ENCODE results near the gene TUBGCP2.

The TUBGCP2 gene

DNA sequence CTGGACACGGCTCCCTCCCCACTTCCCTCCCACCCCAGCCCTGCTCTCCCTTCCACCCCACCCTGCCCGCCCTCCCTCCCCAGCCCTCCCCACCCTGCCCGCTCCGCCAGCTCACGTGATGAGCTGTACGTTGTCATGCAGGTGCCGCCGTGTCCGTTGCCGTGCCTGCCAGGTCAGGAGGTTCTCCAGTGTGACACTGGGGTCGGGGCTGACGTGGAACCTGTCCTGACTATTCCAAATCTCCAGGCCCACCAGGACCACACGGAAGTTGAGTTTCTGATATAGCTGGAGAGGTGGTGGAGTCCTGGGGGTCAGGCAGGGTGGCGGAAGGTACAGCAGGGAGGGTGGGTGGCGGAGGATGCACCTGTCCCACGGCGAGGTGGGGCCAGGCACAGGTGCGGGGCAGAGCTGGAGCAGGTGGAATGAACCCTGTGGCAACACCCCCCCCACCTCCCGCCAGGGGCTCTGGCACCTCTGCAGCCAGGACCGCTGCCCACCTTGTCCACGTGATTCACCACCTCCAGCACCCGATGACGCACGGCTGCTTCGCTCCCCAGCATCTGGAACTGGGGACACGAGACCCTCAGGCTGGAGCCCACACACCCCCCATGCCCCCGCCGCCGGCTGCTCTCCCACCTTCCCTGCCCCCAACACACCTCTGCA lies 36.2 kb downstream of the TUBGCP2 start:
- Histone ChIP-seq H3K9ac (ENCODE audit: low read length) (no peak overlapping the region), H3K27me3 (ENCODE audit: low read length) (no peaks in the 10 kb centered on the region), H3K27ac (ENCODE audit: low read depth, low read length) (no peak overlapping the region), H3K79me2 (ENCODE audit: insufficient read depth, low read length) (no peaks in the 10 kb centered on the region), H3K9me2 (replicated peaks; ENCODE audit: insufficient read depth, low read length) (no peaks in the 10 kb centered on the region), H3K36me3 (ENCODE audit: low read length) (no peaks in the 10 kb centered on the region), H2AFZ (ENCODE audit: low read depth, low read length, severe bottlenecking) (no peak overlapping the region), H3K4me3 (ENCODE audit: insufficient read depth, low read length, poor library complexity, severe bottlenecking) (no peak overlapping the region), H4K20me1 (ENCODE audit: low read depth, low read length) (no peaks in the 10 kb centered on the region), H3F3A (ENCODE audit: insufficient read depth) (no peaks in the 10 kb centered on the region), H3K4me2 (ENCODE audit: low read depth, low read length, poor library complexity, severe bottlenecking) (no peak overlapping the region), H3K9me3 (ENCODE audit: insufficient read depth, low read length) (no peaks in the 10 kb centered on the region)
- TF ChIP-seq, protein P1, sequence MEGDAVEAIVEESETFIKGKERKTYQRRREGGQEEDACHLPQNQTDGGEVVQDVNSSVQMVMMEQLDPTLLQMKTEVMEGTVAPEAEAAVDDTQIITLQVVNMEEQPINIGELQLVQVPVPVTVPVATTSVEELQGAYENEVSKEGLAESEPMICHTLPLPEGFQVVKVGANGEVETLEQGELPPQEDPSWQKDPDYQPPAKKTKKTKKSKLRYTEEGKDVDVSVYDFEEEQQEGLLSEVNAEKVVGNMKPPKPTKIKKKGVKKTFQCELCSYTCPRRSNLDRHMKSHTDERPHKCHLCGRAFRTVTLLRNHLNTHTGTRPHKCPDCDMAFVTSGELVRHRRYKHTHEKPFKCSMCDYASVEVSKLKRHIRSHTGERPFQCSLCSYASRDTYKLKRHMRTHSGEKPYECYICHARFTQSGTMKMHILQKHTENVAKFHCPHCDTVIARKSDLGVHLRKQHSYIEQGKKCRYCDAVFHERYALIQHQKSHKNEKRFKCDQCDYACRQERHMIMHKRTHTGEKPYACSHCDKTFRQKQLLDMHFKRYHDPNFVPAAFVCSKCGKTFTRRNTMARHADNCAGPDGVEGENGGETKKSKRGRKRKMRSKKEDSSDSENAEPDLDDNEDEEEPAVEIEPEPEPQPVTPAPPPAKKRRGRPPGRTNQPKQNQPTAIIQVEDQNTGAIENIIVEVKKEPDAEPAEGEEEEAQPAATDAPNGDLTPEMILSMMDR (IDR thresholded peaks at IDR 0.05; ENCODE audit: insufficient read depth, low read length, poor library complexity, severe bottlenecking) = no peak
- TF ChIP-seq EZH2phosphoT487 (conservative IDR thresholded peaks at IDR 0.05; ENCODE audit: low read length) = no peak

DNA sequence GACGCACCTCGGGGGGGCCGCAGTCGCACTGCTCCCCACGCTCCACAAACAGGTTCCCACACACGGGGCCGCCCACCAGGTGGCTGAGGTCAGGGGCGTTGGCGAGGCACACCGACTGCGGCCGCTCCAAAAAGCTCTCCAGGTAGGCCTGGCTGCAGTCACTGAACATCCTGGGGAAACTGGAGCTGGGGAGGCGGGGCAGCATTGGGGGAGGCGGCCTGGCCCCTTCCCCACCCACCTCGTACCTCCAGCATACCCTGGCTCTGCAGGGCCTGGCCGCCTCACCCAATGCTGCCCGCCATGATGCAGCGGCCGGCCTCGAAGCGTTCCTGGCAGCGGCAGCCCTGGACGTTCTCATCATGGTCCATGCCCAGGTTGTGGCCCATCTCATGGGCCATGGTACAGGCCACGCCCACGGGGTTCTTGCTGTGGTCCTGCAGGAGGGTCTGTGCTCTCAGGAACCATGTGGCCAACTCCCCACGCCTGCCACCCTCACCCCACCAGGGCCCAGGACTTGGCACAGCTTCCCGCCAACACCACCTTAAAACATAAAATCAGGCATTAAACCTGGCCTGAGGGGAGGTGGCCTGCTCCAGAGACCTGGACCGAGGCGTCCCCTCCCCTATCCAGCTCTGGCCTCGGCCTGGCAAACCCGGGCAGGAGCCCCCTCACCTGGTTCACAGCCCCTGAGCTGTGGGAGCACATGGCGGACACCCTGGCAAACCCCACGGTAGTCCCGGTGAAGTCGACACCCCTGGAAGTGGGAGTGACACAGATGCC lies 37.0 kb downstream of the TUBGCP2 start:
- Histone ChIP-seq H2AFZ (ENCODE audit: low read depth, low read length, severe bottlenecking) (no peak overlapping the region), H3K9me3 (ENCODE audit: insufficient read depth, low read length) (no peaks in the 10 kb centered on the region), H3K4me2 (ENCODE audit: low read depth, low read length, poor library complexity, severe bottlenecking) (no peak overlapping the region), H3F3A (ENCODE audit: insufficient read depth) (no peaks in the 10 kb centered on the region), H3K27ac (ENCODE audit: low read depth, low read length) (no peak overlapping the region), H3K9ac (ENCODE audit: low read length) (no peak overlapping the region), H3K79me2 (ENCODE audit: insufficient read depth, low read length) (no peaks in the 10 kb centered on the region), H3K27me3 (ENCODE audit: low read length) (no peaks in the 10 kb centered on the region), H3K4me3 (ENCODE audit: insufficient read depth, low read length, poor library complexity, severe bottlenecking) (no peak overlapping the region), H3K9me2 (replicated peaks; ENCODE audit: insufficient read depth, low read length) (no peaks in the 10 kb centered on the region), H4K20me1 (ENCODE audit: low read depth, low read length) (no peaks in the 10 kb centered on the region), H3K36me3 (ENCODE audit: low read length) (no peaks in the 10 kb centered on the region)
- TF ChIP-seq EZH2phosphoT487 (conservative IDR thresholded peaks at IDR 0.05; ENCODE audit: low read length) = no peak
- TF ChIP-seq, protein P1 (IDR thresholded peaks at IDR 0.05; ENCODE audit: insufficient read depth, low read length, poor library complexity, severe bottlenecking) = no peak

- H3K79me2 ChIP-seq (ENCODE audit: insufficient read depth, low read length) = no peaks in the 10 kb centered on the region
- no peaks in the 10 kb centered on the region for H3K36me3 ChIP-seq (ENCODE audit: low read length)
- no peak overlapping the region for H3K4me3 ChIP-seq (ENCODE audit: insufficient read depth, low read length, poor library complexity, severe bottlenecking)
- no peaks in the 10 kb centered on the region for H3K27me3 ChIP-seq (ENCODE audit: low read length)
- no peak overlapping the region for H3K27ac ChIP-seq (ENCODE audit: low read depth, low read length)
- no peak overlapping the region for H2AFZ ChIP-seq (ENCODE audit: low read depth, low read length, severe bottlenecking)
- H3K9ac ChIP-seq (ENCODE audit: low read length) = no peak overlapping the region
- no peaks in the 10 kb centered on the region for H3K9me2 ChIP-seq (replicated peaks; ENCODE audit: insufficient read depth, low read length)
- H3F3A ChIP-seq (ENCODE audit: insufficient read depth) = no peaks in the 10 kb centered on the region
- H4K20me1 ChIP-seq (ENCODE audit: low read depth, low read length) = no peaks in the 10 kb centered on the region
- TF ChIP-seq, protein P1 (IDR thresholded peaks at IDR 0.05; ENCODE audit: insufficient read depth, low read length, poor library complexity, severe bottlenecking) = no peak
- no peak for TF ChIP-seq EZH2phosphoT487 (conservative IDR thresholded peaks at IDR 0.05; ENCODE audit: low read length)
- no peaks in the 10 kb centered on the region for H3K9me3 ChIP-seq (ENCODE audit: insufficient read depth, low read length)
- no peak overlapping the region for H3K4me2 ChIP-seq (ENCODE audit: low read depth, low read length, poor library complexity, severe bottlenecking)
These were observed 37.8 kb downstream of the TUBGCP2 start for GRCh38 chr10:133270773-133271297.

Data from SU-DHL-6 (cell line).